ENCODE data around the gene USP24.

The USP24 gene

GRCh38 chr1:55146781-55147180 lies 68.4 kb downstream of the USP24 start:
- no peak overlapping the region for H3K27ac ChIP-seq (ENCODE audit: insufficient read depth in 1 of 2, low read depth in 1 of 2, low read length in 2 of 2, poor library complexity in 1 of 2, severe bottlenecking in 2 of 2)
- H3K9me3 ChIP-seq (ENCODE audit: control extremely low read depth in 1 of 5, control insufficient read depth in 4 of 5, insufficient read depth in 2 of 5, low read depth in 1 of 5, low read length in 4 of 5): no peaks in the 10 kb centered on the region
- POLR2A ChIA-PET: no interaction called here
- WGBS (ENCODE audit: insufficient coverage): no CpG with 5 or more reads among the region's 2 CpGs
- no peaks in the 10 kb centered on the region for H3K27me3 ChIP-seq (replicated peaks in 2 of 5; ENCODE audit: control insufficient read depth in 4 of 5, insufficient read depth in 5 of 5, low read length in 4 of 5)
- no peak overlapping the region for H3K4me3 ChIP-seq (ENCODE audit: control insufficient read depth in 1 of 7, extremely low read depth in 1 of 7, insufficient read depth in 4 of 7, low read depth in 2 of 7, low read length in 6 of 7)
- DNase-seq: peak in 1 of 3 donors; percentile 36
- H3K4me1 ChIP-seq (ENCODE audit: control extremely low read depth in 1 of 4, control insufficient read depth in 4 of 4, insufficient read depth in 4 of 4, low read length in 3 of 4): peaks cover 0 to 11% (median 6%) of the 10 kb centered on the region in 4 experiments
- H3K36me3 ChIP-seq (ENCODE audit: control insufficient read depth in 4 of 4, insufficient read depth in 4 of 4, low read length in 3 of 4): peaks cover 13 to 68% (median 47%) of the 10 kb centered on the region in 4 experiments
- CTCF ChIA-PET: interaction anchor here (1.7 kb wide), 1 partner anchor 20 kb away, joined by 3 read pairs; no protein-coding TSS in a partner anchor

- no peak overlapping the region for H3K4me3 ChIP-seq (ENCODE audit: control insufficient read depth in 1 of 7, extremely low read depth in 1 of 7, insufficient read depth in 4 of 7, low read depth in 2 of 7, low read length in 6 of 7)
- peaks cover 0 to 8% (median 2%) of the 10 kb centered on the region in 4 experiments for H3K4me1 ChIP-seq (ENCODE audit: control extremely low read depth in 1 of 4, control insufficient read depth in 4 of 4, insufficient read depth in 4 of 4, low read length in 3 of 4)
- no peaks in the 10 kb centered on the region for H3K27me3 ChIP-seq (replicated peaks in 2 of 5; ENCODE audit: control insufficient read depth in 4 of 5, insufficient read depth in 5 of 5, low read length in 4 of 5)
- H3K36me3 ChIP-seq (ENCODE audit: control insufficient read depth in 4 of 4, insufficient read depth in 4 of 4, low read length in 3 of 4): peaks cover 13 to 71% (median 49%) of the 10 kb centered on the region in 4 experiments
- CTCF ChIA-PET: interaction anchor here (1.2 to 8.9 kb wide), 3 partner anchors 14 to 134 kb away, joined by 4 to 68 read pairs (median 7); no protein-coding TSS in a partner anchor
- H3K27ac ChIP-seq (ENCODE audit: insufficient read depth in 1 of 2, low read depth in 1 of 2, low read length in 2 of 2, poor library complexity in 1 of 2, severe bottlenecking in 2 of 2): no peak overlapping the region
- no peak for DNase-seq
- 100% methylated on average over 1 of the region's 6 CpGs for WGBS (ENCODE audit: insufficient coverage)
- no peaks in the 10 kb centered on the region for H3K9me3 ChIP-seq (ENCODE audit: control extremely low read depth in 1 of 5, control insufficient read depth in 4 of 5, insufficient read depth in 2 of 5, low read depth in 1 of 5, low read length in 4 of 5)
- POLR2A ChIA-PET: no interaction called here
Observed at GRCh38 chr1:55144886-55145285, 70.3 kb downstream of the USP24 start.

GRCh38 chr1:55143684-55144083 lies 71.5 kb downstream of the USP24 start:
- no peaks in the 10 kb centered on the region for H3K27me3 ChIP-seq (replicated peaks in 2 of 5; ENCODE audit: control insufficient read depth in 4 of 5, insufficient read depth in 5 of 5, low read length in 4 of 5)
- WGBS (ENCODE audit: insufficient coverage): 100% methylated on average over 1 of the region's 3 CpGs
- H3K4me1 ChIP-seq (ENCODE audit: control extremely low read depth in 1 of 4, control insufficient read depth in 4 of 4, insufficient read depth in 4 of 4, low read length in 3 of 4): peaks cover 0 to 13% (median 5%) of the 10 kb centered on the region in 4 experiments
- H3K9me3 ChIP-seq (ENCODE audit: control extremely low read depth in 1 of 5, control insufficient read depth in 4 of 5, insufficient read depth in 2 of 5, low read depth in 1 of 5, low read length in 4 of 5): no peaks in the 10 kb centered on the region
- DNase-seq: peak in 2 of 3 donors; percentile 62 to 69
- ChIA-PET CTCF (interaction anchor here (0.6 to 8.9 kb wide), 11 partner anchors 8 to 170 kb away, joined by 3 to 68 read pairs (median 4); no protein-coding TSS in a partner anchor), POLR2A (no interaction called here)
- H3K36me3 ChIP-seq (ENCODE audit: control insufficient read depth in 4 of 4, insufficient read depth in 4 of 4, low read length in 3 of 4): peaks cover 13 to 64% (median 45%) of the 10 kb centered on the region in 4 experiments
- no peak overlapping the region for H3K27ac ChIP-seq (ENCODE audit: insufficient read depth in 1 of 2, low read depth in 1 of 2, low read length in 2 of 2, poor library complexity in 1 of 2, severe bottlenecking in 2 of 2)
- H3K4me3 ChIP-seq (ENCODE audit: control insufficient read depth in 1 of 7, extremely low read depth in 1 of 7, insufficient read depth in 4 of 7, low read depth in 2 of 7, low read length in 6 of 7): no peak overlapping the region

GRCh38 chr1:55141295-55141893 lies 73.8 kb downstream of the USP24 start:
- 100% methylated on average over 1 of the region's 1 CpG for WGBS (ENCODE audit: insufficient coverage)
- ChIA-PET CTCF (interaction anchor here (0.7 to 8.9 kb wide), 6 partner anchors 13 to 142 kb away, joined by 3 to 68 read pairs (median 4); no protein-coding TSS in a partner anchor), POLR2A (interaction anchor here (0.5 to 0.7 kb wide), 2 partner anchors 1314 to 1447 kb away, joined by 3 read pairs; no protein-coding TSS in a partner anchor)
- no peak for DNase-seq
- H3K27me3 ChIP-seq (replicated peaks in 2 of 5; ENCODE audit: control insufficient read depth in 4 of 5, insufficient read depth in 5 of 5, low read length in 4 of 5): no peaks in the 10 kb centered on the region
- H3K9me3 ChIP-seq (ENCODE audit: control extremely low read depth in 1 of 5, control insufficient read depth in 4 of 5, insufficient read depth in 2 of 5, low read depth in 1 of 5, low read length in 4 of 5): no peaks in the 10 kb centered on the region
- H3K4me1 ChIP-seq (ENCODE audit: control extremely low read depth in 1 of 4, control insufficient read depth in 4 of 4, insufficient read depth in 4 of 4, low read length in 3 of 4): peaks cover 0 to 13% (median 6%) of the 10 kb centered on the region in 4 experiments
- H3K36me3 ChIP-seq (ENCODE audit: control insufficient read depth in 4 of 4, insufficient read depth in 4 of 4, low read length in 3 of 4): peaks cover 18 to 76% (median 53%) of the 10 kb centered on the region in 4 experiments
- H3K4me3 ChIP-seq (ENCODE audit: control insufficient read depth in 1 of 7, extremely low read depth in 1 of 7, insufficient read depth in 4 of 7, low read depth in 2 of 7, low read length in 6 of 7): no peak overlapping the region
- H3K27ac ChIP-seq (ENCODE audit: insufficient read depth in 1 of 2, low read depth in 1 of 2, low read length in 2 of 2, poor library complexity in 1 of 2, severe bottlenecking in 2 of 2): peak overlapping the region in 1 of 2 experiments; percentile 6

- H3K36me3 ChIP-seq (ENCODE audit: control insufficient read depth in 4 of 4, insufficient read depth in 4 of 4, low read length in 3 of 4): peaks cover 17 to 76% (median 55%) of the 10 kb centered on the region in 4 experiments
- DNase-seq: peak; percentile 84 to 90 (median 89)
- peaks cover 0 to 13% (median 6%) of the 10 kb centered on the region in 4 experiments for H3K4me1 ChIP-seq (ENCODE audit: control extremely low read depth in 1 of 4, control insufficient read depth in 4 of 4, insufficient read depth in 4 of 4, low read length in 3 of 4)
- H3K4me3 ChIP-seq (ENCODE audit: control insufficient read depth in 1 of 7, extremely low read depth in 1 of 7, insufficient read depth in 4 of 7, low read depth in 2 of 7, low read length in 6 of 7): no peak overlapping the region
- H3K9me3 ChIP-seq (ENCODE audit: control extremely low read depth in 1 of 5, control insufficient read depth in 4 of 5, insufficient read depth in 2 of 5, low read depth in 1 of 5, low read length in 4 of 5): no peaks in the 10 kb centered on the region
- WGBS (ENCODE audit: insufficient coverage): 0% methylated on average over 2 of the region's 3 CpGs
- POLR2A ChIA-PET: interaction anchor here (0.7 kb wide), 1 partner anchor 1448 kb away, joined by 3 read pairs; no protein-coding TSS in a partner anchor
- H3K27me3 ChIP-seq (replicated peaks in 2 of 5; ENCODE audit: control insufficient read depth in 4 of 5, insufficient read depth in 5 of 5, low read length in 4 of 5): no peaks in the 10 kb centered on the region
- no peak overlapping the region for H3K27ac ChIP-seq (ENCODE audit: insufficient read depth in 1 of 2, low read depth in 1 of 2, low read length in 2 of 2, poor library complexity in 1 of 2, severe bottlenecking in 2 of 2)
- CTCF ChIA-PET: interaction anchor here (1.0 to 8.9 kb wide), 5 partner anchors 13 to 143 kb away, joined by 3 to 68 read pairs (median 4); no protein-coding TSS in a partner anchor
Observed at GRCh38 chr1:55140546-55140983, 74.6 kb downstream of the USP24 start.

GRCh38 chr1:55140137-55140536 lies 75.0 kb downstream of the USP24 start:
- Histone ChIP-seq H3K9me3 (ENCODE audit: control extremely low read depth in 1 of 5, control insufficient read depth in 4 of 5, insufficient read depth in 2 of 5, low read depth in 1 of 5, low read length in 4 of 5) (no peaks in the 10 kb centered on the region), H3K27ac (ENCODE audit: insufficient read depth in 1 of 2, low read depth in 1 of 2, low read length in 2 of 2, poor library complexity in 1 of 2, severe bottlenecking in 2 of 2) (no peak overlapping the region), H3K27me3 (replicated peaks in 2 of 5; ENCODE audit: control insufficient read depth in 4 of 5, insufficient read depth in 5 of 5, low read length in 4 of 5) (no peaks in the 10 kb centered on the region), H3K4me1 (ENCODE audit: control extremely low read depth in 1 of 4, control insufficient read depth in 4 of 4, insufficient read depth in 4 of 4, low read length in 3 of 4) (peaks cover 0 to 13% (median 6%) of the 10 kb centered on the region in 4 experiments), H3K36me3 (ENCODE audit: control insufficient read depth in 4 of 4, insufficient read depth in 4 of 4, low read length in 3 of 4) (peaks cover 20 to 75% (median 53%) of the 10 kb centered on the region in 4 experiments), H3K4me3 (ENCODE audit: control insufficient read depth in 1 of 7, extremely low read depth in 1 of 7, insufficient read depth in 4 of 7, low read depth in 2 of 7, low read length in 6 of 7) (no peak overlapping the region)
- POLR2A ChIA-PET: interaction anchor here (0.6 kb wide), 1 partner anchor 132 kb away, joined by 3 read pairs; no protein-coding TSS in a partner anchor
- WGBS (ENCODE audit: insufficient coverage): no CpG with 5 or more reads among the region's 2 CpGs
- DNase-seq: no peak
- CTCF ChIA-PET: interaction anchor here (0.6 to 8.9 kb wide), 9 partner anchors 14 to 1445 kb away, joined by 3 to 68 read pairs (median 4); no protein-coding TSS in a partner anchor

Measured in common myeloid progenitor, CD34-positive (primary cell).